Measurements from ENCODE around the gene NSG1.

Gene NSG1

DNA sequence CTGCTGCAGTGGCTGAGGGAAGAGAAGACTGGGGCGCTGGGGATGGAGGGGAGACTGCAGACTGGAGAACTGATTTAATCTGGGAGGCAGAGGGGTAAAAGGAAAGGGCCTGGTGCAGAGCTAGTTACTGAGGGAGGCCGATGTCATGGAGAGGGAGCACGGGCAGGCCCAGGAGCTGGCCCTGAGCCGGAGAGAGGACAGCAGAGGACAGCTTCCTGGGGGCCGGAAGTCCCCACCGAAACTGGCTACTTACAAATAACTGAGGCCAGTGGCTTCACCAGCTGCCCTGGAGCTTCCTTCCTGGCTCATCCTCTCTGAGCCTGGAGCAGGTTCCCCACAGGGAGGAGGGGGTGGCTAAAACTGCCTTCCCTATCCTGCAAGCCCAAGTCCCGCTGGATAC, 26.9 kb downstream of the NSG1 start:
- TF ChIP-seq, protein P1, sequence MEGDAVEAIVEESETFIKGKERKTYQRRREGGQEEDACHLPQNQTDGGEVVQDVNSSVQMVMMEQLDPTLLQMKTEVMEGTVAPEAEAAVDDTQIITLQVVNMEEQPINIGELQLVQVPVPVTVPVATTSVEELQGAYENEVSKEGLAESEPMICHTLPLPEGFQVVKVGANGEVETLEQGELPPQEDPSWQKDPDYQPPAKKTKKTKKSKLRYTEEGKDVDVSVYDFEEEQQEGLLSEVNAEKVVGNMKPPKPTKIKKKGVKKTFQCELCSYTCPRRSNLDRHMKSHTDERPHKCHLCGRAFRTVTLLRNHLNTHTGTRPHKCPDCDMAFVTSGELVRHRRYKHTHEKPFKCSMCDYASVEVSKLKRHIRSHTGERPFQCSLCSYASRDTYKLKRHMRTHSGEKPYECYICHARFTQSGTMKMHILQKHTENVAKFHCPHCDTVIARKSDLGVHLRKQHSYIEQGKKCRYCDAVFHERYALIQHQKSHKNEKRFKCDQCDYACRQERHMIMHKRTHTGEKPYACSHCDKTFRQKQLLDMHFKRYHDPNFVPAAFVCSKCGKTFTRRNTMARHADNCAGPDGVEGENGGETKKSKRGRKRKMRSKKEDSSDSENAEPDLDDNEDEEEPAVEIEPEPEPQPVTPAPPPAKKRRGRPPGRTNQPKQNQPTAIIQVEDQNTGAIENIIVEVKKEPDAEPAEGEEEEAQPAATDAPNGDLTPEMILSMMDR (conservative IDR thresholded peaks at IDR 0.05; ENCODE audit: low read length): no peak
- no peak for TF ChIP-seq EZH2phosphoT487 (IDR thresholded peaks at IDR 0.05; ENCODE audit: borderline replicate concordance)
- H3F3A ChIP-seq (ENCODE audit: low read depth): no peaks in the 10 kb centered on the region

GRCh38 chr4:4415107-4415805, 28.4 kb downstream of the NSG1 start:
- H3K4me2 ChIP-seq (ENCODE audit: low read depth, low read length, poor library complexity, severe bottlenecking): no peak overlapping the region
- H3K4me3 ChIP-seq (ENCODE audit: low read length, poor library complexity, severe bottlenecking): no peak overlapping the region
- H3K9me3 ChIP-seq (ENCODE audit: insufficient read depth, low read depth, low read length): no peaks in the 10 kb centered on the region
- H3F3A ChIP-seq (ENCODE audit: low read depth): no peaks in the 10 kb centered on the region
- no peaks in the 10 kb centered on the region for H4K20me1 ChIP-seq (ENCODE audit: insufficient read depth, low read length, poor library complexity, severe bottlenecking)
- peaks cover 15% of the 10 kb centered on the region; the same call in 1 of the 2 replicates for H3K36me3 ChIP-seq (ENCODE audit: insufficient read depth, low read length)
- no peaks in the 10 kb centered on the region for H3K79me2 ChIP-seq (ENCODE audit: insufficient read depth, low read length)
- peaks cover 14% of the 10 kb centered on the region for H3K4me1 ChIP-seq (ENCODE audit: insufficient read depth, low read length, poor library complexity, severe bottlenecking)
- TF ChIP-seq EZH2phosphoT487 (IDR thresholded peaks at IDR 0.05; ENCODE audit: borderline replicate concordance): no peak
- TF ChIP-seq, protein P1 (conservative IDR thresholded peaks at IDR 0.05; ENCODE audit: low read length): no peak
- H3K9ac ChIP-seq (ENCODE audit: low read depth, low read length, poor library complexity, severe bottlenecking): no peak overlapping the region
- no peaks in the 10 kb centered on the region for H3K9me2 ChIP-seq (replicated peaks; ENCODE audit: low read depth, low read length)
- no peaks in the 10 kb centered on the region for H3K27me3 ChIP-seq (ENCODE audit: insufficient read depth, low read length, poor library complexity, severe bottlenecking)
- H2AFZ ChIP-seq (ENCODE audit: low read length): no peak overlapping the region

More for the DNA sequence above, 26.9 kb downstream of the NSG1 start:
- H3K79me2 ChIP-seq (ENCODE audit: insufficient read depth, low read length): no peaks in the 10 kb centered on the region
- H3K27me3 ChIP-seq (ENCODE audit: insufficient read depth, low read length, poor library complexity, severe bottlenecking): no peaks in the 10 kb centered on the region
- no peak overlapping the region for H3K4me3 ChIP-seq (ENCODE audit: low read length, poor library complexity, severe bottlenecking)
- no peaks in the 10 kb centered on the region for H4K20me1 ChIP-seq (ENCODE audit: insufficient read depth, low read length, poor library complexity, severe bottlenecking)
- H3K4me1 ChIP-seq (ENCODE audit: insufficient read depth, low read length, poor library complexity, severe bottlenecking): peaks cover 12% of the 10 kb centered on the region
- peaks cover 4% of the 10 kb centered on the region; the same call in 1 of the 2 replicates for H3K36me3 ChIP-seq (ENCODE audit: insufficient read depth, low read length)
- H3K9ac ChIP-seq (ENCODE audit: low read depth, low read length, poor library complexity, severe bottlenecking): no peak overlapping the region
- no peak overlapping the region for H2AFZ ChIP-seq (ENCODE audit: low read length)
- H3K9me3 ChIP-seq (ENCODE audit: insufficient read depth, low read depth, low read length): no peaks in the 10 kb centered on the region
- H3K4me2 ChIP-seq (ENCODE audit: low read depth, low read length, poor library complexity, severe bottlenecking): no peak overlapping the region
- no peaks in the 10 kb centered on the region for H3K9me2 ChIP-seq (replicated peaks; ENCODE audit: low read depth, low read length)

GRCh38 chr4:4415806-4416805, 29.2 kb downstream of the NSG1 start:
- H3K4me3 ChIP-seq (ENCODE audit: low read length, poor library complexity, severe bottlenecking): no peak overlapping the region
- no peaks in the 10 kb centered on the region for H3K27me3 ChIP-seq (ENCODE audit: insufficient read depth, low read length, poor library complexity, severe bottlenecking)
- peaks cover 19% of the 10 kb centered on the region; the same call in 1 of the 2 replicates for H3K36me3 ChIP-seq (ENCODE audit: insufficient read depth, low read length)
- H3K4me2 ChIP-seq (ENCODE audit: low read depth, low read length, poor library complexity, severe bottlenecking): no peak overlapping the region
- H3K9me3 ChIP-seq (ENCODE audit: insufficient read depth, low read depth, low read length): no peaks in the 10 kb centered on the region
- H3K4me1 ChIP-seq (ENCODE audit: insufficient read depth, low read length, poor library complexity, severe bottlenecking): peaks cover 14% of the 10 kb centered on the region
- no peak for TF ChIP-seq EZH2phosphoT487 (IDR thresholded peaks at IDR 0.05; ENCODE audit: borderline replicate concordance)
- TF ChIP-seq, protein P1 (conservative IDR thresholded peaks at IDR 0.05; ENCODE audit: low read length): no peak
- H2AFZ ChIP-seq (ENCODE audit: low read length): no peak overlapping the region
- H4K20me1 ChIP-seq (ENCODE audit: insufficient read depth, low read length, poor library complexity, severe bottlenecking): no peaks in the 10 kb centered on the region
- no peaks in the 10 kb centered on the region for H3F3A ChIP-seq (ENCODE audit: low read depth)
- H3K9ac ChIP-seq (ENCODE audit: low read depth, low read length, poor library complexity, severe bottlenecking): no peak overlapping the region
- H3K9me2 ChIP-seq (replicated peaks; ENCODE audit: low read depth, low read length): no peaks in the 10 kb centered on the region
- no peaks in the 10 kb centered on the region for H3K79me2 ChIP-seq (ENCODE audit: insufficient read depth, low read length)
